ENCODE data around the gene DAO. TPM values are rescaled to one million over a fixed set of nuclear protein-coding genes. Genes with fewer than 3 reads are reported as not detected.
A peak's percentile ranks its signal among the peaks of the same experiment; 100 is the strongest.
"Not testable (repeated sequence)": the region's sequence is repeated elsewhere in the genome, so short reads cannot be mapped to it uniquely, and the experiment has no call there.

DAO gene
- total RNA-seq, 2 experiments from 2014 or later: not detected

GRCh38 chr12:108840605-108841332 is 39.1 kb upstream of the DAO start:
- Mint-ChIP-seq H3K27ac (peak overlapping the region; percentile 2), H3K4me3 (no peak overlapping the region), H3K4me1 (ENCODE audit: low read depth) (peaks cover 44% of the 10 kb centered on the region), H3K9me3 (no peaks in the 10 kb centered on the region), H3K36me3 (ENCODE audit: low read depth) (peaks cover 29% of the 10 kb centered on the region), H3K27me3 (no peaks in the 10 kb centered on the region)
- ChIA-PET POLR2A (interaction anchor here (0.7 to 3.3 kb wide), 2 partner anchors 14 to 17 kb away, joined by 3 to 19 read pairs; partner anchors contain the start of gene SSH1), CTCF (interaction anchor here (1.0 to 4.1 kb wide), 2 partner anchors 18 to 37 kb away, joined by 3 to 15 read pairs; no protein-coding TSS in a partner anchor)
- TF ChIP-seq CTCF (IDR thresholded peaks at IDR 0.05): no peak
- DNase-seq (no peak), ATAC-seq (no peak)
- intact Hi-C loops (cut with micrococcal nuclease): no loop called here

GRCh38 chr12:108841825-108842224 is 38.1 kb upstream of the DAO start:
- H3K27me3 Mint-ChIP-seq; ATAC-seq; intact Hi-C loops (cut with micrococcal nuclease); H3K4me3 Mint-ChIP-seq; DNase-seq; H3K9me3 Mint-ChIP-seq: not testable (repeated sequence)
- POLR2A ChIA-PET: interaction anchor here (0.7 kb wide), 1 partner anchor 15 kb away, joined by 3 read pairs; no protein-coding TSS in a partner anchor
- peaks cover 38% of the 10 kb centered on the region for H3K4me1 Mint-ChIP-seq (ENCODE audit: low read depth)
- CTCF ChIA-PET: interaction anchor here (1.1 kb wide), 1 partner anchor 196 kb away, joined by 3 read pairs; no protein-coding TSS in a partner anchor
- peaks cover 33% of the 10 kb centered on the region for H3K36me3 Mint-ChIP-seq (ENCODE audit: low read depth)
- peak overlapping the region; percentile 13 for H3K27ac Mint-ChIP-seq

- no peak overlapping the region for H3K4me3 Mint-ChIP-seq
- CTCF ChIA-PET: interaction anchor here (1.1 kb wide), 1 partner anchor 196 kb away, joined by 3 read pairs; no protein-coding TSS in a partner anchor
- ATAC-seq: no peak
- H3K27me3 Mint-ChIP-seq: no peaks in the 10 kb centered on the region
- intact Hi-C loops (cut with micrococcal nuclease): no loop called here
- H3K36me3 Mint-ChIP-seq (ENCODE audit: low read depth): peaks cover 31% of the 10 kb centered on the region
- DNase-seq: no peak
- POLR2A ChIA-PET: no interaction called here
- TF ChIP-seq CTCF (IDR thresholded peaks at IDR 0.05): no peak
- peak overlapping the region; percentile 52 for H3K27ac Mint-ChIP-seq
- H3K9me3 Mint-ChIP-seq: no peaks in the 10 kb centered on the region
- peaks cover 34% of the 10 kb centered on the region for H3K4me1 Mint-ChIP-seq (ENCODE audit: low read depth)
These were observed 37.5 kb upstream of the DAO start for GRCh38 chr12:108842361-108842760.

- ChIA-PET POLR2A (no interaction called here), CTCF (no interaction called here)
- Mint-ChIP-seq H3K9me3 (no peaks in the 10 kb centered on the region), H3K36me3 (ENCODE audit: low read depth) (peaks cover 35% of the 10 kb centered on the region), H3K4me3 (no peak overlapping the region), H3K4me1 (ENCODE audit: low read depth) (peaks cover 26% of the 10 kb centered on the region), H3K27me3 (no peaks in the 10 kb centered on the region), H3K27ac (no peak overlapping the region)
- ATAC-seq (no peak), DNase-seq (no peak)
- intact Hi-C loops (cut with micrococcal nuclease): no loop called here
- no peak for TF ChIP-seq CTCF (IDR thresholded peaks at IDR 0.05)
These were observed 36.7 kb upstream of the DAO start for GRCh38 chr12:108843187-108843586.

- POLR2A ChIA-PET: interaction anchor here (1.7 kb wide), 1 partner anchor 8 kb away, joined by 4 read pairs; no protein-coding TSS in a partner anchor
- Mint-ChIP-seq H3K4me1 (ENCODE audit: low read depth) (peaks cover 4% of the 10 kb centered on the region), H3K27me3 (no peaks in the 10 kb centered on the region), H3K9me3 (no peaks in the 10 kb centered on the region), H3K36me3 (ENCODE audit: low read depth) (peaks cover 28% of the 10 kb centered on the region), H3K27ac (no peak overlapping the region), H3K4me3 (no peak overlapping the region)
- CTCF ChIA-PET: no interaction called here
- DNase-seq (no peak), ATAC-seq (no peak)
- intact Hi-C loops (cut with micrococcal nuclease): no loop called here
- no peak for TF ChIP-seq CTCF (IDR thresholded peaks at IDR 0.05)
These were observed 34.2 kb upstream of the DAO start for GRCh38 chr12:108845696-108846095.

Data from activated CD8-positive, alpha-beta T cell treated with anti-CD3 and anti-CD28 coated beads for 36 hours (primary cell).